ENCODE results near the gene DOK6.
"Not testable (repeated sequence)": the region's sequence is repeated elsewhere in the genome, so short reads cannot be mapped to it uniquely, and the experiment has no call there.

The DOK6 gene

GRCh38 chr18:69626643-69627242 lies 226.1 kb downstream of the DOK6 start:
- DNase-seq (ENCODE audit: low read depth) = no peak

GRCh38 chr18:69628774-69629359 lies 228.2 kb downstream of the DOK6 start:
- DNase-seq (ENCODE audit: low read depth) = no peak

GRCh38 chr18:69631281-69631680 lies 230.6 kb downstream of the DOK6 start:
- no peak for DNase-seq (ENCODE audit: low read depth)

- DNase-seq (ENCODE audit: low read depth) = no peak
Observed at GRCh38 chr18:69635482-69635881, 234.8 kb downstream of the DOK6 start.

GRCh38 chr18:69636529-69637301 lies 236.0 kb downstream of the DOK6 start:
- no peak for DNase-seq (ENCODE audit: low read depth)

- DNase-seq (ENCODE audit: low read depth) = no peak
Observed at GRCh38 chr18:69638056-69638455, 237.4 kb downstream of the DOK6 start.

GRCh38 chr18:69647702-69648101 lies 247.0 kb downstream of the DOK6 start:
- DNase-seq (ENCODE audit: low read depth) = no peak

- DNase-seq (ENCODE audit: low read depth) = no peak
Observed at GRCh38 chr18:69648486-69648885, 247.8 kb downstream of the DOK6 start.

GRCh38 chr18:69649684-69650083 lies 249.0 kb downstream of the DOK6 start:
- DNase-seq (ENCODE audit: low read depth) = no peak

GRCh38 chr18:69651243-69651642 lies 250.6 kb downstream of the DOK6 start:
- no peak for DNase-seq (ENCODE audit: low read depth)

GRCh38 chr18:69655816-69656215 lies 255.1 kb downstream of the DOK6 start:
- DNase-seq (ENCODE audit: low read depth) = no peak

- no peak for DNase-seq (ENCODE audit: low read depth)
Observed at GRCh38 chr18:69658103-69658502, 257.4 kb downstream of the DOK6 start.

GRCh38 chr18:69658685-69659084 lies 258.0 kb downstream of the DOK6 start:
- DNase-seq (ENCODE audit: low read depth) = no peak

- no peak for DNase-seq (ENCODE audit: low read depth)
Observed at GRCh38 chr18:69659142-69659651, 258.5 kb downstream of the DOK6 start.

GRCh38 chr18:69662090-69662489 lies 261.4 kb downstream of the DOK6 start:
- DNase-seq (ENCODE audit: low read depth) = not testable (repeated sequence)

GRCh38 chr18:69664399-69664798 lies 263.7 kb downstream of the DOK6 start:
- no peak for DNase-seq (ENCODE audit: low read depth)

GRCh38 chr18:69674292-69674877 lies 273.7 kb downstream of the DOK6 start:
- DNase-seq (ENCODE audit: low read depth) = no peak

- no peak for DNase-seq (ENCODE audit: low read depth)
Observed at GRCh38 chr18:69674966-69675365, 274.3 kb downstream of the DOK6 start.

- no peak for DNase-seq (ENCODE audit: low read depth)
Observed at GRCh38 chr18:69677595-69677994, 276.9 kb downstream of the DOK6 start.

- no peak for DNase-seq (ENCODE audit: low read depth)
Observed at GRCh38 chr18:69680123-69680522, 279.4 kb downstream of the DOK6 start.

- no peak for DNase-seq (ENCODE audit: low read depth)
Observed at GRCh38 chr18:69683176-69683575, 282.5 kb downstream of the DOK6 start.

- no peak for DNase-seq (ENCODE audit: low read depth)
Observed at GRCh38 chr18:69684789-69685188, 284.1 kb downstream of the DOK6 start.

- DNase-seq (ENCODE audit: low read depth) = no peak
Observed at GRCh38 chr18:69686861-69687260, 286.2 kb downstream of the DOK6 start.

Data from activated gamma-delta T cell treated with anti-CD3 and anti-CD28 coated beads, Interleukin-2, amount 50 U/mL, for 16 hours (primary cell).